OCI-LY3 (cell line): Measurements from ENCODE around the gene KRTAP21-2.

ENCODE experiments used
- EZH2phosphoT487 ChIP-seq: fragments of 200-600 bp; shearing (Covaris generic); IDR thresholded peaks from 2 replicates; pipeline ENCODE4 v1.6.1; 2018; ENCODE audit warnings: antibody characterized with exemption, mixed run types, low read depth
- TF ChIP-seq, protein P1 (sequence below): fragments of 200-600, 300-600 bp; sonication (generic); IDR thresholded peaks from 2 replicates; pipeline ENCODE4 v1.5.1; 2014; ENCODE audit warnings: antibody characterized with exemption, low read length, low read depth

DNA sequence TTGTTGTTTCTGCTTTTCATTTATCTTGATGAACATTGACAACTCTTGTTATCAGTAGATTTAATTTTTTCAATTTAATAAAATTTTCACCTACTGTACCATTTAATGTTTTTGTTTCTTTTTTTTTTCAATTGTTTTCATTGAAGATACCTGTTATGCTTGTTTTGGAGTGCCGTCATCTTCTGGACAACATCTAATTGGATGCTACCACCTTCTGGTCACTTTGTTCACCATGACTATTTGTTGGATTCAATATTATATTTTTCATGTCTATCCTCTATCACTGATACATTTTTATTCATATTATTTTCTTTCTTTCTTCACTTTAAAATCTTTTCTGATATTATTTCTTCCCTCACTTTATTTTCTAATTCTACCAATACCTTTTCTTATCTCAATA lies 14.0 kb downstream of the KRTAP21-2 start:
- TF ChIP-seq, protein P1, sequence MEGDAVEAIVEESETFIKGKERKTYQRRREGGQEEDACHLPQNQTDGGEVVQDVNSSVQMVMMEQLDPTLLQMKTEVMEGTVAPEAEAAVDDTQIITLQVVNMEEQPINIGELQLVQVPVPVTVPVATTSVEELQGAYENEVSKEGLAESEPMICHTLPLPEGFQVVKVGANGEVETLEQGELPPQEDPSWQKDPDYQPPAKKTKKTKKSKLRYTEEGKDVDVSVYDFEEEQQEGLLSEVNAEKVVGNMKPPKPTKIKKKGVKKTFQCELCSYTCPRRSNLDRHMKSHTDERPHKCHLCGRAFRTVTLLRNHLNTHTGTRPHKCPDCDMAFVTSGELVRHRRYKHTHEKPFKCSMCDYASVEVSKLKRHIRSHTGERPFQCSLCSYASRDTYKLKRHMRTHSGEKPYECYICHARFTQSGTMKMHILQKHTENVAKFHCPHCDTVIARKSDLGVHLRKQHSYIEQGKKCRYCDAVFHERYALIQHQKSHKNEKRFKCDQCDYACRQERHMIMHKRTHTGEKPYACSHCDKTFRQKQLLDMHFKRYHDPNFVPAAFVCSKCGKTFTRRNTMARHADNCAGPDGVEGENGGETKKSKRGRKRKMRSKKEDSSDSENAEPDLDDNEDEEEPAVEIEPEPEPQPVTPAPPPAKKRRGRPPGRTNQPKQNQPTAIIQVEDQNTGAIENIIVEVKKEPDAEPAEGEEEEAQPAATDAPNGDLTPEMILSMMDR: peak; percentile 56
- TF ChIP-seq EZH2phosphoT487: no peak
